CD4-positive, alpha-beta T cell (primary cell): Measurements from ENCODE around the gene SPDYE18. TPM values are rescaled to one million over a fixed set of nuclear protein-coding genes. Genes with fewer than 3 reads are reported as not detected.
"Not testable (repeated sequence)": the region's sequence is repeated elsewhere in the genome, so short reads cannot be mapped to it uniquely, and the experiment has no call there.

Experiments
- ATAC-seq: fragments of 200-7000 bp; cut with Tn5 transposase; one replicate; pipeline ENCODE4 v1.10.0; 2022; ENCODE audit warnings: mild to moderate bottlenecking; ENCODE audit not compliant: poor library complexity
- CTCF ChIA-PET: fragments of 350-600 bp; sonication (Branson Sonifier 250); formaldehyde crosslinking; loops from one replicate; lab custom pipeline; 2021; ENCODE audit warnings: antibody characterized with exemption, inconsistent platforms; lab: Charles Lee
- POLR2A ChIA-PET: fragments of 350-600 bp; sonication (Branson Sonifier 250); formaldehyde crosslinking; loops from one replicate; lab custom pipeline; 2021; ENCODE audit warnings: antibody characterized with exemption, inconsistent platforms; lab: Charles Lee
- DNase-seq, 14 experiments: peaks; one replicate each; pipeline ENCODE4 v3.0.0-alpha.2; 2013 to 2020; ENCODE audit warnings: mixed read lengths in 2 of 14
- H3K27ac ChIP-seq, 2 donors: one replicate each; pipeline versions ENCODE4 v1.5.1 to v1.7.0; 2013; ENCODE audit warnings: low read length in 2 of 2, low read depth in 1 of 2, mild to moderate bottlenecking in 1 of 2
- H3K27me3 ChIP-seq, 2 experiments: 1 replicate in 1 of 2; 2 replicates in 1 of 2; pipeline versions ENCODE4 v1.6.1 to v1.7.0; 2013; ENCODE audit warnings: low read length in 2 of 2, control low read depth in 1 of 2, mild to moderate bottlenecking in 1 of 2, moderate library complexity in 1 of 2; ENCODE audit not compliant: insufficient read depth in 2 of 2, control insufficient read depth in 1 of 2
- H3K36me3 ChIP-seq: one replicate; pipeline ENCODE4 v1.6.1; 2013; ENCODE audit warnings: low read length, control low read depth; ENCODE audit not compliant: insufficient read depth
- H3K4me1 ChIP-seq: one replicate; pipeline ENCODE4 v1.6.1; 2013; ENCODE audit warnings: low read length, control low read depth; ENCODE audit not compliant: insufficient read depth
- H3K4me3 ChIP-seq: one replicate; pipeline ENCODE4 v1.5.1; 2013; ENCODE audit warnings: mild to moderate bottlenecking, low read length, moderate library complexity
- H3K9me3 ChIP-seq, 2 experiments: 1 replicate in 1 of 2; 2 replicates in 1 of 2; pipeline versions ENCODE4 v1.6.1 to v1.7.0; 2013; ENCODE audit warnings: low read length in 2 of 2, mild to moderate bottlenecking in 2 of 2, control low read depth in 1 of 2, moderate library complexity in 1 of 2; ENCODE audit not compliant: control insufficient read depth in 1 of 2, insufficient read depth in 1 of 2
- H3K27ac Mint-ChIP-seq: one replicate; pipeline ENCODE4 v1.8.0; 2020; ENCODE audit warnings: mixed read lengths
- H3K27me3 Mint-ChIP-seq: one replicate; pipeline ENCODE4 v1.8.0; 2021; ENCODE audit warnings: mixed read lengths
- H3K36me3 Mint-ChIP-seq: one replicate; pipeline ENCODE4 v1.8.0; 2021; ENCODE audit warnings: low read depth, mixed read lengths
- H3K4me1 Mint-ChIP-seq: one replicate; pipeline ENCODE4 v1.8.0; 2021; ENCODE audit warnings: low read depth, mixed read lengths
- H3K4me3 Mint-ChIP-seq: one replicate; pipeline ENCODE4 v1.8.0; 2020; ENCODE audit warnings: mild to moderate bottlenecking, mixed read lengths
- H3K9me3 Mint-ChIP-seq: one replicate; pipeline ENCODE4 v1.8.0; 2020; ENCODE audit warnings: mixed read lengths
- intact Hi-C, 2 experiments: fragments of 100-400 bp; cut with DNase I in 1 of 2; cut with micrococcal nuclease in 1 of 2; formaldehyde crosslinking; loops; one replicate each; pipeline versions ENCODE4 v1.15.1 to v1.9.0; 2023 to 2025; cut with DNase I, micrococcal nuclease
- total RNA-seq, 174 experiments: library from RNA in 2 of 174; stranded (reverse) in 2 of 174; gene quantifications; one replicate each; pipeline ENCODE4 v1.2.3 and lab custom pipeline; 2021 to 2026

Gene SPDYE18
- total RNA-seq, 2 experiments from 2014 or later, result 0.82 to 1.8 TPM

DNA sequence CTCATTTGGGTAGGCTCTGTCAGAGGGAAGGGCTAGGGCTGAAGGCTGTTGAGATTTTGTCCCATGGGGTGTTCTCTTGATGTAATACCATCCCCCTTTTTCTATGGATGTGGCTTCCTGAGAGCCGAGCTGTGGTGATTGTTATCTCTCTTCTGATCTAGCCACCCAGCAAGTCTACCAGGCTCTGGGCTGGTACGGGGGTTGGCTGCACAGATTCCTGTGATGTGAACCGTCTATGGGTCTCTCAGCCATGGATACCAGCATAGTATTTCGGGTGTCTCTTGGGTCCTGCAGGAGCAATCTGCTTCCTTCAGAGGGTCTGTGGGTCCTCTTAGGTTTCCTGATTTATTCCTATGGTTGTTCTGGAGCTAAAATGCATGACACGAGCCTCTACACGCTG lies 8.8 kb upstream of the SPDYE18 start:
- Mint-ChIP-seq H3K36me3 (peaks cover 43% of the 10 kb centered on the region), H3K4me1 (peaks cover 20% of the 10 kb centered on the region)
- H3K27me3 Mint-ChIP-seq, H3K9me3 ChIP-seq, H3K36me3 ChIP-seq, H3K27ac ChIP-seq, H3K27me3 ChIP-seq, CTCF ChIA-PET, intact Hi-C loops, H3K4me3 ChIP-seq, H3K4me1 ChIP-seq, DNase-seq, H3K27ac Mint-ChIP-seq, H3K9me3 Mint-ChIP-seq, POLR2A ChIA-PET, H3K4me3 Mint-ChIP-seq, ATAC-seq: not testable (repeated sequence)

- CTCF ChIA-PET, H3K4me3 ChIP-seq, H3K4me3 Mint-ChIP-seq, H3K27me3 Mint-ChIP-seq, H3K27ac Mint-ChIP-seq, DNase-seq, H3K36me3 ChIP-seq, H3K27ac ChIP-seq, H3K9me3 ChIP-seq, H3K27me3 ChIP-seq, POLR2A ChIA-PET, intact Hi-C loops, ATAC-seq, H3K4me1 ChIP-seq, H3K9me3 Mint-ChIP-seq: not testable (repeated sequence)
- H3K36me3 Mint-ChIP-seq, result peaks cover 14% of the 10 kb centered on the region
- H3K4me1 Mint-ChIP-seq, result peaks cover 14% of the 10 kb centered on the region
Observed at GRCh38 chr7:77065869-77066268, 3.5 kb upstream of the SPDYE18 start.

GRCh38 chr7:77063732-77064131 lies 1.4 kb upstream of the SPDYE18 start:
- H3K27me3 ChIP-seq, H3K36me3 Mint-ChIP-seq, H3K4me3 Mint-ChIP-seq: not testable (repeated sequence)

GRCh38 chr7:77032261-77032660 lies 30.1 kb downstream of the SPDYE18 start, which contains the start of gene SPDYE17:
Gene SPDYE17 (minus strand): TSS chr7:77032361. CDS start chr7:77030570, 1,791 bp downstream.
- H3K9me3 Mint-ChIP-seq, DNase-seq, H3K36me3 Mint-ChIP-seq, H3K27ac Mint-ChIP-seq, H3K4me1 ChIP-seq, H3K27me3 Mint-ChIP-seq, H3K4me3 Mint-ChIP-seq, H3K36me3 ChIP-seq, intact Hi-C loops, CTCF ChIA-PET, ATAC-seq, H3K4me3 ChIP-seq, H3K4me1 Mint-ChIP-seq, POLR2A ChIA-PET, H3K9me3 ChIP-seq, H3K27me3 ChIP-seq, H3K27ac ChIP-seq: not testable (repeated sequence)

More at GRCh38 chr7:77063732-77064131, 1.4 kb upstream of the SPDYE18 start:
- H3K4me1 ChIP-seq, H3K27ac ChIP-seq, POLR2A ChIA-PET, H3K9me3 ChIP-seq, H3K36me3 ChIP-seq, DNase-seq, intact Hi-C loops, H3K4me3 ChIP-seq, ATAC-seq, CTCF ChIA-PET, H3K27ac Mint-ChIP-seq, H3K9me3 Mint-ChIP-seq, H3K4me1 Mint-ChIP-seq, H3K27me3 Mint-ChIP-seq: not testable (repeated sequence)

DNA sequence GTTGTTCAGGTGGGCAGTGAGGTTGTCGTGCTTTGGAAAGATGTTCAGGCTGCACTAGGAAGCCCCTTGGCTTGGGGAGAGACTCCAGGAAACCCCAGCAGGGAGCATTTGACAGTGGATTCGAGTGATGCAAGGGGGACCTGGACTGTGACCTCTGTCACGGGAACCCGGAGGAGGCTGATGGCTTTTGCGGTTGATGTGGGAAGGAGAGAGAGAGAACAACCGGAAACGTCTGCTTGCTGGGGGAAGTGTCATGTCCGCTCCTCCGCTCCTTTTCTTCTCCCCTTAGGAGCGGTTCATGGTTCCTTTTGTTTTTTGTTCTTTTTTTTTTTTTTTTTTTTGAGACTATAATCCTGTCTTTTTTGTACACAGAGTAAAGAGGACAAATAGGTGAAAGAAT lies 36.0 kb downstream of the SPDYE18 start:
- H3K4me3 ChIP-seq, ATAC-seq, H3K27me3 Mint-ChIP-seq, H3K9me3 Mint-ChIP-seq, H3K9me3 ChIP-seq, H3K27ac ChIP-seq, H3K27me3 ChIP-seq, POLR2A ChIA-PET, H3K4me3 Mint-ChIP-seq, H3K36me3 ChIP-seq, H3K27ac Mint-ChIP-seq, CTCF ChIA-PET, H3K4me1 Mint-ChIP-seq, H3K4me1 ChIP-seq, intact Hi-C loops, H3K36me3 Mint-ChIP-seq: not testable (repeated sequence)
- peak in 1 of 14 experiments; percentile 8 for DNase-seq

DNA sequence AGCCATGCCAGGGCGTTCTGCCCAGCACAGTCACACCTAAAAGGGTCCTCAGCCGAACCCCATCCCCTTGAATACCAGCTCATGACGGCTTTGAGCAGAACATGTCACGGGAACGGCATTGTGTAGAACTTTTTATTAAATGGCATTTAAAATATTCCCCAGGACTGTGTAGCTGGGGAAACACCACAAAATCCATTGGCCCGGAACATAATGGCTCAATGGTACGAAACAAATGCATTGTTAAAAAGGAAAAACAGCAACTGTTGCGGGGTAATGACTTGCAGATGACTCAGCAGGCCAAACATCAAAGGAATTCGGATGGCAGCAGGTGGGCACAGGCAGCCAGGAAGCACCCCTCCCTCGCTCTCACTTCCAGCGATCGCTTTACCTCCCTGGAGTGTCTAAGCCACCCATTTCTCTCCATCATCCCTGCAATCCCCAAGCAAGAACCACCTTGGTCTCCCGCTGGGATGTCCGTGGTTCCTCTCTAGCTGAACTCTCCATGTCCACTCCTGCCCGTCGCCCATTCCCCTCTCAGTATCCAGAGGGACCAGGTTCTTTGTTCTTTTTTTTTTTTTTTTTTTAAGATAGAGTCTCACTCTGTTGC lies 52.2 kb downstream of the SPDYE18 start:
- H3K4me1 ChIP-seq, H3K27ac ChIP-seq, H3K36me3 Mint-ChIP-seq, DNase-seq, ATAC-seq, intact Hi-C loops, CTCF ChIA-PET, H3K9me3 Mint-ChIP-seq, H3K27me3 Mint-ChIP-seq, H3K27me3 ChIP-seq, H3K4me3 ChIP-seq, H3K4me3 Mint-ChIP-seq, H3K36me3 ChIP-seq, H3K27ac Mint-ChIP-seq, H3K4me1 Mint-ChIP-seq, H3K9me3 ChIP-seq, POLR2A ChIA-PET: not testable (repeated sequence)

DNA sequence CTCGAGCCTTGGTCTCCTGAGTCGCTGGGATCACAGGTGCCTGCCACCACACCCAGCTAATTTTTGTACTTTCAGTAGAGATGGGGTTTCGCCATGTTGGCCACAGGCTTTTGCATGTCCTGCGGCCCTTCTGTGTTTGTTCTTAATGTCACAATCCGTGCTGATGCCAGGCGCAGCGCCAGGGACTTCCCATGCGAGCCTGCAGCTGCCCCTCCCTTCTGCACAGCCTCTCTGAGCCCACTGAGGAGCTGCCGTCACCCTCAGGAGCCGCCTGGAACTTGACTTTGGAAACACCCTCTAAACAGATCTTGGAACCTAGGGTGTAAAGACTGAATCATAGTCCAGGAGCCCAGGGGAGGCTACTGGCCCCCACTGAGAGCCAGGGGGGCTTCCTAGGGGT lies 54.4 kb downstream of the SPDYE18 start:
- POLR2A ChIA-PET, CTCF ChIA-PET, H3K4me3 Mint-ChIP-seq, H3K27ac Mint-ChIP-seq, H3K36me3 Mint-ChIP-seq, intact Hi-C loops, H3K4me3 ChIP-seq, H3K4me1 Mint-ChIP-seq, H3K27ac ChIP-seq, H3K9me3 Mint-ChIP-seq, H3K27me3 Mint-ChIP-seq, ATAC-seq, H3K36me3 ChIP-seq, H3K9me3 ChIP-seq, H3K27me3 ChIP-seq, H3K4me1 ChIP-seq: not testable (repeated sequence)
- DNase-seq, result peak in 1 of 14 experiments; percentile 12
